ENCODE results near the gene KRTAP4-7.
"Not testable (repeated sequence)": the region's sequence is repeated elsewhere in the genome, so short reads cannot be mapped to it uniquely, and the experiment has no call there.

The KRTAP4-7 gene

GRCh38 chr17:41098042-41098441, 14.1 kb downstream of the KRTAP4-7 start, which contains the start of gene KRTAP4-8:
TSS of gene KRTAP4-8 (minus strand) at chr17:41098142. CDS start at chr17:41098084, 58 bp downstream.
- CTCF ChIA-PET = no interaction called here
- TF ChIP-seq CTCF (IDR thresholded peaks at IDR 0.05; ENCODE audit: control extremely low read depth, extremely low read depth, low read depth, missing control alignments) = no peak
- DNase-seq (ENCODE audit: extremely low spot score) = no peak
- POLR2A ChIA-PET = no interaction called here

- ChIA-PET CTCF (no interaction called here), POLR2A (no interaction called here)
- TF ChIP-seq CTCF (IDR thresholded peaks at IDR 0.05; ENCODE audit: control extremely low read depth, extremely low read depth, low read depth, missing control alignments) = no peak
- no peak for DNase-seq (ENCODE audit: extremely low spot score)
These were observed 14.5 kb downstream of the KRTAP4-7 start for GRCh38 chr17:41098481-41098880.

- POLR2A ChIA-PET; DNase-seq (ENCODE audit: extremely low spot score); CTCF ChIA-PET: not testable (repeated sequence)
These were observed 15.9 kb downstream of the KRTAP4-7 start for GRCh38 chr17:41099682-41100480.

- no peak for TF ChIP-seq CTCF (IDR thresholded peaks at IDR 0.05; ENCODE audit: control extremely low read depth, extremely low read depth, low read depth, missing control alignments)
- no peak for DNase-seq (ENCODE audit: extremely low spot score)
- POLR2A ChIA-PET = no interaction called here
- CTCF ChIA-PET = no interaction called here
These were observed 17.8 kb downstream of the KRTAP4-7 start, which contains the start of gene KRTAP4-16 for GRCh38 chr17:41101586-41102259. TSS of gene KRTAP4-16 (minus strand) at chr17:41102209. CDS start at chr17:41102209, 0 bp downstream.

GRCh38 chr17:41103896-41104295, 19.9 kb downstream of the KRTAP4-7 start:
- DNase-seq (ENCODE audit: extremely low spot score) = no peak
- ChIA-PET POLR2A (no interaction called here), CTCF (no interaction called here)
- no peak for TF ChIP-seq CTCF (IDR thresholded peaks at IDR 0.05; ENCODE audit: control extremely low read depth, extremely low read depth, low read depth, missing control alignments)

- DNase-seq (ENCODE audit: extremely low spot score); POLR2A ChIA-PET: not testable (repeated sequence)
These were observed 20.6 kb downstream of the KRTAP4-7 start for GRCh38 chr17:41104386-41105038.

GRCh38 chr17:41105347-41105746, 21.4 kb downstream of the KRTAP4-7 start, which contains the start of gene KRTAP4-9:
TSS of gene KRTAP4-9 (plus strand) at chr17:41105389. CDS start at chr17:41105389, 0 bp downstream.
- CTCF ChIA-PET = not testable (repeated sequence)

More at GRCh38 chr17:41104386-41105038, 20.6 kb downstream of the KRTAP4-7 start:
- CTCF ChIA-PET = not testable (repeated sequence)

GRCh38 chr17:41107941-41108450, 24.0 kb downstream of the KRTAP4-7 start:
- POLR2A ChIA-PET = no interaction called here
- no peak for DNase-seq (ENCODE audit: extremely low spot score)
- no peak for TF ChIP-seq CTCF (IDR thresholded peaks at IDR 0.05; ENCODE audit: control extremely low read depth, extremely low read depth, low read depth, missing control alignments)
- CTCF ChIA-PET = no interaction called here

More at GRCh38 chr17:41105347-41105746, 21.4 kb downstream of the KRTAP4-7 start, which contains the start of gene KRTAP4-9:
- DNase-seq (ENCODE audit: extremely low spot score); POLR2A ChIA-PET: not testable (repeated sequence)

- CTCF ChIA-PET; POLR2A ChIA-PET; DNase-seq (ENCODE audit: extremely low spot score): not testable (repeated sequence)
These were observed 24.9 kb downstream of the KRTAP4-7 start for GRCh38 chr17:41108728-41109386.

Measured in GM10248 (cell line).